ENCODE data around the gene RNF168.
"Not testable (repeated sequence)": the region's sequence is repeated elsewhere in the genome, so short reads cannot be mapped to it uniquely, and the experiment has no call there.

The RNF168 gene

GRCh38 chr3:196463804-196464203, 39.8 kb downstream of the RNF168 start:
- no peak for DNase-seq

GRCh38 chr3:196463478-196463756, 40.2 kb downstream of the RNF168 start:
- DNase-seq = no peak

- not testable (repeated sequence) for DNase-seq
Observed at GRCh38 chr3:196462680-196463477, 40.7 kb downstream of the RNF168 start.

GRCh38 chr3:196458063-196458462, 45.5 kb downstream of the RNF168 start:
- DNase-seq = no peak

- DNase-seq = not testable (repeated sequence)
Observed at GRCh38 chr3:196457470-196457869, 46.1 kb downstream of the RNF168 start.

GRCh38 chr3:196454935-196455334, 48.6 kb downstream of the RNF168 start:
- DNase-seq = no peak

- not testable (repeated sequence) for DNase-seq
Observed at GRCh38 chr3:196445391-196445790, 58.2 kb downstream of the RNF168 start.

GRCh38 chr3:196444500-196444894, 59.1 kb downstream of the RNF168 start:
- no peak for DNase-seq

- no peak for DNase-seq
Observed at GRCh38 chr3:196440696-196441095, 62.9 kb downstream of the RNF168 start.

- DNase-seq = no peak
Observed at GRCh38 chr3:196440041-196440537, 63.5 kb downstream of the RNF168 start.

GRCh38 chr3:196432137-196432879, 71.3 kb downstream of the RNF168 start, which contains the start of gene UBXN7:
TSS of gene UBXN7 (minus strand) at chr3:196432427. CDS start at chr3:196432399, 28 bp downstream.
- peak; percentile 96 for DNase-seq

- no peak for DNase-seq
Observed at GRCh38 chr3:196431181-196432136, 72.1 kb downstream of the RNF168 start.

GRCh38 chr3:196428041-196428440, 75.5 kb downstream of the RNF168 start:
- DNase-seq = no peak

- DNase-seq = not testable (repeated sequence)
Observed at GRCh38 chr3:196424421-196424820, 79.1 kb downstream of the RNF168 start.

- DNase-seq = no peak
Observed at GRCh38 chr3:196423044-196423781, 80.4 kb downstream of the RNF168 start.

GRCh38 chr3:196421668-196422067, 81.9 kb downstream of the RNF168 start:
- DNase-seq = not testable (repeated sequence)

GRCh38 chr3:196419386-196419785, 84.2 kb downstream of the RNF168 start:
- no peak for DNase-seq

Data from GOT3 (cell line).